Measurements from ENCODE around the gene PPM1H.

The PPM1H gene

GRCh38 chr12:62767946-62768345 lies 167.0 kb downstream of the PPM1H start:
- no peak overlapping the region for H3K27ac ChIP-seq
- ChIA-PET CTCF (no interaction called here), POLR2A (ENCODE audit: low non-redundant PET) (no interaction called here)
- DNase-seq (ENCODE audit: low spot score) = no peak
- TF ChIP-seq, protein P1, sequence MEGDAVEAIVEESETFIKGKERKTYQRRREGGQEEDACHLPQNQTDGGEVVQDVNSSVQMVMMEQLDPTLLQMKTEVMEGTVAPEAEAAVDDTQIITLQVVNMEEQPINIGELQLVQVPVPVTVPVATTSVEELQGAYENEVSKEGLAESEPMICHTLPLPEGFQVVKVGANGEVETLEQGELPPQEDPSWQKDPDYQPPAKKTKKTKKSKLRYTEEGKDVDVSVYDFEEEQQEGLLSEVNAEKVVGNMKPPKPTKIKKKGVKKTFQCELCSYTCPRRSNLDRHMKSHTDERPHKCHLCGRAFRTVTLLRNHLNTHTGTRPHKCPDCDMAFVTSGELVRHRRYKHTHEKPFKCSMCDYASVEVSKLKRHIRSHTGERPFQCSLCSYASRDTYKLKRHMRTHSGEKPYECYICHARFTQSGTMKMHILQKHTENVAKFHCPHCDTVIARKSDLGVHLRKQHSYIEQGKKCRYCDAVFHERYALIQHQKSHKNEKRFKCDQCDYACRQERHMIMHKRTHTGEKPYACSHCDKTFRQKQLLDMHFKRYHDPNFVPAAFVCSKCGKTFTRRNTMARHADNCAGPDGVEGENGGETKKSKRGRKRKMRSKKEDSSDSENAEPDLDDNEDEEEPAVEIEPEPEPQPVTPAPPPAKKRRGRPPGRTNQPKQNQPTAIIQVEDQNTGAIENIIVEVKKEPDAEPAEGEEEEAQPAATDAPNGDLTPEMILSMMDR (conservative IDR thresholded peaks at IDR 0.05; ENCODE audit: low read depth) = no peak

GRCh38 chr12:62767496-62767895 lies 167.5 kb downstream of the PPM1H start:
- TF ChIP-seq, protein P1 (conservative IDR thresholded peaks at IDR 0.05; ENCODE audit: low read depth) = no peak
- peak; percentile 8 for DNase-seq (ENCODE audit: low spot score)
- ChIA-PET CTCF (no interaction called here), POLR2A (ENCODE audit: low non-redundant PET) (no interaction called here)
- H3K27ac ChIP-seq = no peak overlapping the region

DNA sequence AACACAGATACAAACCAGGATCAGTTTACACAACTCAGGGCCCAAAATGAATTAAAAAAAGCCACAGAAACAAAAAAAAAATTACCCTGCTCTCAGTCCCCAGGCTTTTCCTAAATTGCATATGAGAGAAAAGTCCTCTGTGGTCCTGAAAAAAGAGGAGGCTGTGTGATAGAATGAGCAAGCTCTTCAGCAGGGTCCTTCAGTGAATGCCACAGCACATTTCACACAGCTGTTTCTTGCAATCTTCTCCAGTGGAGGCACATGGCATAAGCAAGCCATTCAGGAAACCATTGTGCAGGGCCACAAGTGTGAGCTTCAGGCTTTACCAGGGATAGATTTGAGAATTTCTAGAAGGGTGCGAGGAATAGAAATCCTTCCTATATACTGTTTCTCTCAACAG lies 168.5 kb downstream of the PPM1H start:
- CTCF ChIA-PET = interaction anchor here (0.6 kb wide), 1 partner anchor 10 kb away, joined by 3 read pairs; no protein-coding TSS in a partner anchor
- no peak for DNase-seq (ENCODE audit: low spot score)
- H3K27ac ChIP-seq = no peak overlapping the region
- POLR2A ChIA-PET (ENCODE audit: low non-redundant PET) = no interaction called here
- TF ChIP-seq, protein P1 (conservative IDR thresholded peaks at IDR 0.05; ENCODE audit: low read depth) = no peak

DNA sequence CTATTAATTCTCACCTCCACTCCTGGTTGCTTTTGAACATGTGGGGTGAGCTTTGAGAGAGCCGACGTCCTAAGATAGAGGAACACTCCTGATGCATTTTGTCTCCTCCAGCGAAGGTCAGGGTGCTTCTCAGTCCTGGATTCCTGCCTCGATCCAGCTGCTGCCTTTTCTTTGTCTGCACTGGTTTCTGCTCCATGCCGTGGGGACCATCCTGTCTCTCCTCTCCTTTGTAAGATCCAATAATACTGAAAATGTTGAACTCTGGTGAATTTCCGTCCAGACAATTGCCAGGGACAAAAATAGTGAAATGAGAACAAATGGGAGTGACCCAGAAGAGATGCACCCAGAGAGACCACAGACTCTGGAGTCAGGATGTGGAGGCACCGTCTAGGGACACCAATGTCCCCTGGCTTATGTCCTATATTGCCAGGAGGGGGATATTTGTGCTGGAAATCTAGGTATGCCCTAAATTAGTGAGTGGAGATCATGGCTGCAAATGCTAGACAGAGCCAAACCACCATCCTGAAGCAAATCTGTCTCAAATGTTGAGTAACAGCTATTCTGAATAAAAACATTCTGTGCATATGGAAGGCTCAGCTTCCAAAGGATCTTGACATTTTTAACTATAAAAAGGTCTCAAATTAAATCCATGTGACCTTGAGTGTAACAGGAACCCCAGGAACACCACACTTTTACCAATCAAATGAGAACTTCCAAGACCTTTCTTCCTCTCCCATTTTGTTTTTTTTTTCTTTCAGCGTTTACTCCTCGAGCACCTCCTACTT lies 170.9 kb downstream of the PPM1H start:
- H3K27ac ChIP-seq = no peak overlapping the region
- DNase-seq (ENCODE audit: low spot score) = no peak
- TF ChIP-seq, protein P1 (conservative IDR thresholded peaks at IDR 0.05; ENCODE audit: low read depth) = no peak
- ChIA-PET POLR2A (ENCODE audit: low non-redundant PET) (no interaction called here), CTCF (no interaction called here)

- TF ChIP-seq, protein P1 (conservative IDR thresholded peaks at IDR 0.05; ENCODE audit: low read depth) = no peak
- CTCF ChIA-PET = no interaction called here
- no peak for DNase-seq (ENCODE audit: low spot score)
- no peak overlapping the region for H3K27ac ChIP-seq
- POLR2A ChIA-PET (ENCODE audit: low non-redundant PET) = no interaction called here
Observed at GRCh38 chr12:62763312-62763711, 171.6 kb downstream of the PPM1H start.

DNA sequence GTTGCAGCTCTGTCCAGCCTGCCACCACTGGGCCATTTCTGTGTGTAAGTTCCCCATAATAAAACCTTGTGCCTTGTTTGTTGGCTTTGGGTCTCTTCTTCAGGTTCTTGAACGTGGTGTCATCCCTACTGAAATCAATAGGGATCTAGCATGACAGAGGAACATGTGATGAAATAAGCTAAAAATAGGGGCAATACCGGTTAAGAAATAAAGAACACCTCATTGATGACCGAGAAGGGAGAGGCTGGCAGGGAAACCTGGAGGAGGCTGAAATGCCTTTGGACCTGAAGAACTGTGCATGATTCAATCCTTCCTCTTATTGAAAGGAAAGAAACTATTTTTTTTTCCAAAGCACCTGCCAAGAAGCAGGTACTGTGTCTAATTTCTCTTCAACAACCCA lies 172.3 kb downstream of the PPM1H start:
- TF ChIP-seq, protein P1 (conservative IDR thresholded peaks at IDR 0.05; ENCODE audit: low read depth) = no peak
- H3K27ac ChIP-seq = no peak overlapping the region
- POLR2A ChIA-PET (ENCODE audit: low non-redundant PET) = no interaction called here
- CTCF ChIA-PET = no interaction called here
- no peak for DNase-seq (ENCODE audit: low spot score)

Data from RWPE1 (cell line).